GM21367 (cell line): ENCODE results near the gene CRACR2A.

ENCODE experiments used
- ATAC-seq: cut with Tn5 transposase; IDR thresholded peaks from one replicate; pipeline ENCODE4 v1.9.1; 2021; ENCODE audit not compliant: unreplicated experiment

The CRACR2A gene

DNA sequence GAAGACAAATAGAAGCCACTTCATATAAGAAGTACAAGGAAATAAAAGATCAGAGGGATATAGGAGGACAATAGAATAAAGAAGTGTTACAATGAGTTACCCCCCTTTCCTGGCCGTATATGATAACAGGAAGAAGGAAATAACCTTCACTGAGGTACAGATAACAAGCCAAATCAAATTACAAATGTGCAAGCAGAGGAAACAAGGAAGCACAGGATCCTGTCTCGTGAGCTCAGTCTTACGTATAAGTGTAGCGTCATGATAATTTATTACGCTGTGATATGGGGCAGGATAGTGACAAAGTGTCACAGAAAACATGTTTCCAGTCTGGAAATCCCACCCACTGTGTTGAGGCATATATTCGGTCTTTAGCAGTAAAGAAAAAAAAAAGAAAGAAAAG, 26.5 kb downstream of the CRACR2A start:
- ATAC-seq, result no peak

DNA sequence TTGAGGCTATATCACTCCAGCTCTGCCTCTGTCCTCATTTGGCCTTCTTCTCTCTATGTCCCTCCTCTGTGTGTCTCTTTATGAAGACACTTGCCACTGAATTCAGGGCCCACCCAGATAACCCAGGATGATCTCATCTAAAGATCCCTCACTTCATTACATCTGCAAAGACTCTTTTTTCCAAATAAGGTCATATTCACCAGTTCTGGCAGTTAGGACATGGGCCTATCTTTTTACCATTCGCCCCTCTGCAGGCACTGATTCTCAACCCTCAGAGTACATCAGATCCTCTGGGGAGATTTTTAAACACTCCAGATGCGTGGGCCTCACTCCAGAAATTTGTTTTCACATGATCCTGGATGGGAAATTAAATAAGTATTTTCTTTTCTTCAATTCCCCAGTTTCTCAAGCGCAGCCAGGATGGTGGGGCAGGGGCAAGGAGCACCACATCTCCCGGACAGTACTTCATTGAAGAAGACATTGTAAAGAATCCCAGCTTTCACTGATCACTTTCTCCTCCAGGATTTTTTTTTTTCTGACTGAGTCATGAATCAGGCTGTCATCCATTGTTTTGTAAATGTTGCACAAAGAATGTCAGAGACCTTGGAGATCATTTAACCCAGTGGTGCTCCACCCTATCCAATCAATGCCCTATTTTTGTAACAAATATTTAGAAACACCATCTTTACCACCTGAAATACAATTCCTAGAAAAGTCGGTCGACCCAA, 27.4 kb downstream of the CRACR2A start:
- no peak for ATAC-seq

DNA sequence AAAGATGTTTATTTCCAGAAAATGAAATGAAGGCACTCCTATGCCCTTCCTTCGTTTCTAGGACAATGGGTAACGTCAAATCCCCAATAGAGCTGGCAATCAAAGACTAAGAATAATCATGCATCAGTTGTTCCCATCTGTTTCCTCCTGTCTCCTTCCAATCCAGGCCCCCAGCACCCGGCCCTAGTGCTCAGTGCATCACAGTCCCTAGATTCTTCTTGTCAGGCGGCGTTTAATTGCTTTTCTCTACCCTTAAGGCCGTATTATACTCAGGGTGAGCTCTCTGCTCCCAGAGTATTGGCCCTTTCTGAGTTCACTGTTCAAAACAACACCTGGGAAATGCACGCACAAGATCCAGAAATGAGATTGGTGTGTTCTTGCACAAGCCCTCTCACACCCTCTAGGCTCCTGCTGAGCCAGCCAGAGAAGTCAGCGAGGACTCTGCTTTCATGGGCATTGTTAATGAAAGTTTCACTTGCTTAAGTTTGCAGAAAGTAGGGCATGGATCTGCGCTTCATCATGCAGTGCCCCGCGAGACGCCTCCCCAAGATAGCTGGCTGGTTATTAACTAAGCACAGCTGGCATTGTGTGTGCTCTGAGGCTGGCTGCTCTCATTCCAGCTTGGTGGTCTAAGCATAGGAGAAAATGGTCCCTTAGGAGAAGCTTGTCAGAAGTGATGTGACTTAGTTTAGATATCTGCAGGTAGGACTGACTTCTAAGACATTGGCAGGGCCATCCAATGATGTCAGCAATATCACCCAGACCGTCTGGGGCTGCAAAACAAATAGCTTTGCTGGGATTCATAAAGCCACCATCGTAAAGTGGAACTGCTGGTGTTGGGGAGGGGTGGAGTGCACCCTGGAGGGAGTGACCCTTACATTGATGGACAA, 28.7 kb downstream of the CRACR2A start:
- ATAC-seq, result no peak

DNA sequence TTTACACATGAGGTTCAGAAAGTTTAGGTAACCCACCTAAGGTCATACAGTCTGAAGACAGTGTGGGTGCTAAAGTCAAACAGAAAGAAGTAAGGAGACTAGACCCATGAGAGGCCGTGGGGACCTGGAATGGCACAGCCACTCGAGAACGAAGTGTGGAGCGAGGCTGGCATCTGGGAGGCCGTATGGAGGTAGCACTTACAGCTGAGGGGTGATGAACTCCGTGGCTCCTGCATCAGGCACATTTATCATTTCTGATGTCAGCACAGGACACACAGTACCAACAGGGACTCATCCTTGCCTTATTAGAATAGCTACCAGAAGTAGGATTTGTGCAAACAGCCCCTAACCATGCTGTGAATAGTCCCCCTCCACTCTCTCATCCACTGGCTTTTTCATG, 30.5 kb downstream of the CRACR2A start:
- ATAC-seq, result no peak

DNA sequence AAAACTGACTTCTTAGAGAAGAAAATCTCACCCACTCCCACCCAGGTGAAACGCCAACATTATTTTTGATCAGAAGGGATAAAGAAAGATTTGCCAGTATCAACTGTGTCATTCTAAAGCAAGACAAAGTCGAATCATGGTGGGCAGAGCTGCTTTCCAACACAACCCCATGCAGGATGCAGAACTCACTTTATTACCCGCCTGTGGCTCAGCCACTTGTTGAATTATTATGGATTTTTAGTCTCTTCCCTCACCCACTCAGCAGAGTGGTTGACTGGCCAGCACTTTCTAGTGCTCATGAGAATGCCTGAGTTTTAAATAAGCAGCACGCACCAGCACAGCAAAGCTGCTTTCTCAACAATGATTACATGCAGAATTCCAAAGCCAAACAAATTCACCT, 32.1 kb downstream of the CRACR2A start:
- no peak for ATAC-seq

DNA sequence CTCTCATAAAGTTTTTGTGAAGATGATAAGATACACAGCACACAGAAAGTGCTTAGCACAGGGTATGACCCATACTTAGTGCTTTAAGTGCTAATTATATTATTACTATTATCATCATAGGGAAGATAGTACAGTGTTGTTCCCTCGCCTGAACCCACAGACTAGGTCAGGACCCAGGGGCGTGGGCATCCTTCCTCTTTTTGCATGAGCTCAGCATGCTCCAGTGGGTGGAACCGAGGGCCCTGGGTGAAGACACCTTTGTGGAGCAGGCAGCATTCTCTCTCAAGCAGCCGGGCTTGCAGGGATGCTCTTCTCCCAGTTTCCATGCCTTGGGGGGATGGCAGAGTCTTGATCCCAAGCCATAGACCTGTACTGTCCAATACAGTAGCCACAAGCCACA, 34.8 kb downstream of the CRACR2A start:
- ATAC-seq, result no peak

DNA sequence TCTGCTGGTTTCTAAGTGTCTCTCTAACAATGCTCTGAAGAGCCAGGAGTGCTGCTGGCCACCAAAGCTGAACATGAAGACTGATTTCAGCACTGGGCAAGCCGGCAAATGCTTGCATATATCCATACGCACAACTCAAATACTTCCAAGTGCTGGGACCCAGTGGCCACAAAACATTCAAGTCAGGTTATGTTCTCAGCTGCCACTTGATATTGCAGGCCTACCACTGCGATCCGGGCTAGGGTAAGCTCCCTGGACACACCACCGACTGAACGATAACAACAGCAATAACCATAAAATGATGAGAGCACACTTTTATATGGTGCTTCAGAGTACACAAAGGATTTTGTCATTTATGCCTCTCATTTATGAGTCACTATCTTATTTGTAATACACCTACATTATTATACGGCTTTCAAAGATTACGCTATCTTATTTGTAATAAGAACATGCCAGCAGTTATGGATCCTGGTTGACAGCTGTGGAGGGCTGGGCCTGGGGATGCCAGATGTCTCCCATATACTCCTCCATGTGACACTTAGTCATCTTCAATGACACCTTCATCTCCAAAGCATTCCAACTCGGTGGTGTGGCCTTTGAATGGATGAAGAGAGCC, 35.5 kb downstream of the CRACR2A start:
- no peak for ATAC-seq

DNA sequence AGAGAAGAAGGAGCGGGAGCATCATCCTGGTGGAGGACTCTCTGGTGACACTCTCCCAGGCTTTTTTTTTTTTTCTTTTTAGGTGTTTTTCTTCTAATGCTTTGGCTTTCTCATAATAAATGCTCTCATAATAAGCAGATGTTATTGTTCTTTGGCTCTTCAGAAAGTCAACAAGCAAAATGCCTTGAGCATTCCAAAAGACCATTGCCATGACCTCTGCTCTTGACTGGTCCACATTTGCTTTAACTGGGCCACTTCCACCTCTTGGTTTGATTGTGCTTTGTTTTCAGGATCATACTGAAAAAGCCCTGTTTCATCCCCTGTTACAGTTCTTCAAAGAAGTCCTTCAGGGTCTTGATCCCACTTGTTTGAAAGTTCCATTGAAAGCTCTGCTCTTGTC, 36.9 kb downstream of the CRACR2A start:
- no peak for ATAC-seq

DNA sequence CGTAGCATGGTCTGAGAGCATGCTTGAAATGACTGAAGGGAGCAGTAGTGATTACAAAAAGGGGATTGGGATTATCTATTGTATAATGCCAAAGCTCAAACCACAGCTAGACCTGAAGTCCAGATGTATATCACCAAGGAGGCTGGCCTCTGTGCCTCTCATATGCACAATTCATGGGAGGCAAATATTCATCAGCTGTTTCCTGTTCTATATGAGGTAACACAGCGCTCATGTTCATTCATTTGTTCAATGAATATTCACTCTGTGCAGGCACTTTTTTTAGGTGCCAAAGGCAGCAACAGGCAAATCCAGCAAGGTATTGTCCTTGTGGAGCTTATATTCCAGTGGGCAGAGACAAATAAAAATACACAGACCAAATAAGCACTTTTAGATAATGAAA, 39.0 kb downstream of the CRACR2A start:
- no peak for ATAC-seq

DNA sequence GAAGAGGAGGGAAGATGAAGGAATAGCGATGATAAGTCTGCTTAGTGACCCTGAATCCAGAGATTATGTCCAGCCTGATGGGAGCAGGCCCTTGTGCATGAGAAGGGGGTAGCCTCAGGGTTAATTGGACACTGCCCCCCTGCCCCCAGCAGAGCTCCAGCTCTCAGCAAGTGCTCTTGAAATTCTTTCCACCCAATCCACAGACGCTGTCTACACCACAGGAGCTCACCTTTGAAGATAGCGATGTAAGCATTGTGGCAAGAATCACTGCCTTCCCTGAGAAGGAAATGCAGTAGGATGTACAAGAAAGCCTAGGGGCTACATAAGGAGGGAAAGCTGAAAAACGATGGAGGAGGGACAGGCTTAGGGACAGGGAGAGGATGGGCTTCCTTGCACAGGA, 39.4 kb downstream of the CRACR2A start:
- no peak for ATAC-seq

DNA sequence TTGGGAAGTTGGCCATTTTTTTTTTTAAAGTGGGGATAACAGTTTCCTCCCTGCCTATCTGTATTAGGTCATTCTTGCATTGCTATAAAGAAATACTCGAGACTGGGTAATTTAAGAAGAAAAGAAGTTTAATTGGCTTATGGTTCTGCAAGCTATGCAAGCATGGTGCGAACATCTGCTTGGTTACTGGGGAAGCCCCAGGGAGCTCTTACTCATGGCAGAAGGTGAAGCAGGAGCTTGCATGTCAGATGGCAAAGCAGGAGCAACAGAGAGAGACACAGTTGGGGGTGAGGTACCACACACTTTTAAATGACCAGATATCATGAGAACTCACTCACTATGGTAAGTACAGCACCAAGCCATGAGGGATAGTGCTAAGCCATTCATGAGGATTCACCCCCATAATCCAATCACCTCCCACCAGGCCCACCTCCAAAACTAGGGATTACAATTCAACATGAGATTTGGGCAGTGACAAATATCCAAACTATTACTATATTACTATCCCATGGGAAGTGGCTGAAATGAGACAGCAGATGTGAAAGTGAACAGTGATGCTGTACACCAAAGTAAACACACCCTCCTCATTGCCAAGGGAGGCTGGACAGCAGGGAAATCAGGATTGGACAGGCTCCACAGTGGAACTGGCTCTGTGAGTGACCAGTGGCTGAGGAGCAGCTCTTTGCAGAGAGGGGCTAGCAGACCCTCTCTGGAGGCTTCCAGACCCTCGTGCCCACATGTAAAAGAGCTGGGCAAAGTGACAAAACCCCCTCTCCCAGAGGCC, 40.5 kb downstream of the CRACR2A start:
- ATAC-seq, result no peak

DNA sequence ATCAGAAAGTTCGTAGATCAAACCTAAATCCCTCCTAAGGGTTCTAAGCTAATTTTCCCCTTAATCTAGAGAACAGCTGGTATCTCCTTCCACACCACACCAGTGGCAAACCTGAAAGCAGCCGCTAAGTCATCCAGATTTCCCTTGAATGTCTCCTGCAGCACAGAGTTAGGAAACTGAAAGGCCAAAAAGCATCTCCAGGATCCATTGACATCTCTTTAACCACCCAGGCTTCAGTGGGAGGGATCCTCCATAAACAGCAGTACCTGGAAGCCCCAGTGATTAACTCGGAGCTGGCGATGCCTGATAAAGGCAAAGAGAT, 47.6 kb downstream of the CRACR2A start:
- ATAC-seq, result no peak

DNA sequence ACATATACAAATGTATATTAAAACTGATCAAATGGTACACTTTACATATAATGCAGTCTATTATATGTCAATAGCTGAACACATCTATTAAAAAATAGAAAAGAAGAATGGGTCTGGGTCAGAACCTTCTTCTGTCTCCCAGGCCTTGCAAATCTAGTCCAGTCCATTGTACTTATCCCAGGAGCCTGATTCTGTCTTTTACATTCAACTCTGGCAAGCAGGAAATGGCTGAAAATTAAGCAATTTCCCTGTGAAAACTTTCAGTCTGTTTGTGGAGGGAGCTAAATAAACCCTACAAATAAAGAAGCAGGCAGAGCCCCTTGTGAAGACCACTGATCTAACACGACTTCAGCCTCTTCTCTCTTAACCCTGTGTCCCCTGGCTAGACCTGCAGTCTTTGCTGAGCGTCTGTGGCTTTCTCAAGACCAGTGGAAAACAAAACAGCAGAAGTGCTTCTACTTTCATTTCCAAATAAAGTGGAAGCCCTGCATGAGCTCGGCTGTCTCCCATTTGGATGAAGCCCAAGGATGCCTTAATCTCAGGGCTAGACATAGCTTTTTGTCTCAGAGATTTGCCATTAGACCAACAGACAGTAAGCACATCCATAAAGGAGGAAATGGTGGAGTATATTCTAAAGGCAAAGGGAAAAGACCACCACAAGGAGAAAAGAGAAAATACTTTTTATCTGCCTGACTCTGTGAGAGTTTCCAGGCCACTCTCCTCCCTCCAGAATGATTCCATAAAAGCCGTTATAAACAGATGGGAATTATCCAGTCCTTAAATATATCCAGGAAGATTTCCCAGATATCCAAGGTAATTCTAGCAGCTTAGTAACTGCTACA, 48.2 kb downstream of the CRACR2A start:
- no peak for ATAC-seq

DNA sequence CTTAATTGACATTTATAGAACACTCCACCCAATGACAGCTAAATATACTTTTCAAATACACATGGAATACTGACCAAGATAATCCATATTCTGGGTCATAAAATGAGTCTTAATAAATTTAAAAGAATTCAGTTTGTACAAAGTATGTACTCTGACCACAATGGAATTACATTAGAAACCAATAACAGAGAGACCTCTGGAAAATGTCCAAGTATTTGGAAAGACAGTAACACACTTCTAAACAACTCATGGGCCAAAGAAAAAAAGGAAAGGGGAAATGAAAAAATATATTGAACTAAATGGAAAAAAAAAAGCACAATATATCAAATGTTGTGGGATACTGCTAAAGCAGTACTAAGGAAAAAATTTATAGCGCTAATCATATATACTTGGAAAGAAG, 52.0 kb downstream of the CRACR2A start:
- ATAC-seq, result no peak

DNA sequence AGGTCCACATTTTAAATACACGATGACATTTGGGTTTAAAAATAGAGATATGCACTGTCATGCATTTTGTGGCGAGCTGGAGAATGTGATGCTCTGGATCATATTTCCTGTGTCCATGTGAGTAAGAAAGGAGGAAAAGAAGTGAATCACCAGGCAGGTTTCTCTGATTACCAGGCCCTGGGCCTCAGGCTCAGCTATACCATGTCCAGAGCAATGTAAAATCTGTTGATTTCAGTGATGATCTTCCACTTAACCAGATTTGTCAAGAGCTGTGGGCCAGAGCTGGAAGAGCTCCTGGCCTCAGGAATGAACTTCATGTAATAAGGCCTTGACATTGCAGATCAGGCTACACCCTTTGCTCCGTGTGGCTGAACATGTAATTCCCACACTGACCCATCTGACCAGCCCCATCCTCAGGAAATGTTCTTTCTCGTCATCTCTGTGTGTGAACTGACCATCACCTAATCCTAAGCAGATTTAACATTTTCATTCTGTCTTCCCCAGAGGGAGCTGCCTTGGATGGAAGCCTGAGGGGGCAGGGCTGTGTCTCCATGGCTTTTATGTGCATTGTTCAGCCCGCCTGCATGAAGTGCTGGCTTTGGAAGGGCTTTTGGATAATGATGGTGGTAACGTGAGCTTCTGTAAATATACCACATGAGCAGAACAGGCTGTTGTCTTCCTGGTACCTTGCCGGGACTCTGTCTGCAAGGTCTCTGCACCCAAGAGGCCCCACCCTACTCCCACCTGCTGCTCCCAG, 54.5 kb downstream of the CRACR2A start:
- no peak for ATAC-seq

DNA sequence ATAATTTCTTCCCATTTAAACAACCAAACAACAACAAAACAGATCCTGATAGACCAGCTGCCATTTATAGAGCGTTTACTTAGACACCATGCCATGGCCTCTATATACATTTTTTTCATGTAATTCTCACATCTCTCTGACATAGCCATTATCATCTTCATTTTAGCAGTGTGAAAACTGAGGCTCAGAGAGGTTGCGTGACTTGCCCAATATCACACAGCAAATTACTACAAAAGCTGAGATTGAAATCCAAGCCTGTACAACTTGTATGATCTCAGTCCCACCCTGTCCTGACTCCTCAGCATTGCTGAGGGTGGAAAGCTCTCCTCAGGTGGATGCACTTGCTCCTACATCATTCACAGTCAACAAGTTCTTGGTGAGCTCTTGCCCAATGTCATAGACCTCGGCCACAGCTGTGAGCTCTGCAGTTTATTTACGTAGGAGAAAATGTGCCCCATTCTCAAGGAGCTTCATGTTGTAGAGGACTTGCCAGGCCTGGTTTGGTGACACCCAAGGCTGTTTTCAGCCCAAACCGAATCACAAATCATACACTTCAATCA, 55.5 kb downstream of the CRACR2A start:
- ATAC-seq, result no peak

DNA sequence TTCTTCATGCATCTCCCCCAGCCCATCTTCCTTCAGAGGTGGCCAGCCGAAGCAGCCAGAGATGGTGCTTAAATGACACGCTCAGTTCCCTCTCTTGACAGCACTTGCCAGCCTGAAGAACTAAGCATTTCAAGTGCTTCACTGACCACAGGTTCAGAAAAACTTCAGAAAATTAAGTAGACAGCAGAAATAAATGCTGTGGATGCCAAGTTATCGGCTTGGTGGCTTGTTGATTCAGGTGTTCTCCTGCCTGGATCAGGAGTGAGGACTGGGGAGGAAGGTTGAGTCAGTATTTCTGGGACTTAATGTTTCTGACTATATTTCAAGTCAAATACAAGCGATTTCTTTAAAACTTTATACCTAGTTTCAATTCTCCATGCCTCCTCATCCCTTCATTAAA, 58.2 kb downstream of the CRACR2A start:
- no peak for ATAC-seq

DNA sequence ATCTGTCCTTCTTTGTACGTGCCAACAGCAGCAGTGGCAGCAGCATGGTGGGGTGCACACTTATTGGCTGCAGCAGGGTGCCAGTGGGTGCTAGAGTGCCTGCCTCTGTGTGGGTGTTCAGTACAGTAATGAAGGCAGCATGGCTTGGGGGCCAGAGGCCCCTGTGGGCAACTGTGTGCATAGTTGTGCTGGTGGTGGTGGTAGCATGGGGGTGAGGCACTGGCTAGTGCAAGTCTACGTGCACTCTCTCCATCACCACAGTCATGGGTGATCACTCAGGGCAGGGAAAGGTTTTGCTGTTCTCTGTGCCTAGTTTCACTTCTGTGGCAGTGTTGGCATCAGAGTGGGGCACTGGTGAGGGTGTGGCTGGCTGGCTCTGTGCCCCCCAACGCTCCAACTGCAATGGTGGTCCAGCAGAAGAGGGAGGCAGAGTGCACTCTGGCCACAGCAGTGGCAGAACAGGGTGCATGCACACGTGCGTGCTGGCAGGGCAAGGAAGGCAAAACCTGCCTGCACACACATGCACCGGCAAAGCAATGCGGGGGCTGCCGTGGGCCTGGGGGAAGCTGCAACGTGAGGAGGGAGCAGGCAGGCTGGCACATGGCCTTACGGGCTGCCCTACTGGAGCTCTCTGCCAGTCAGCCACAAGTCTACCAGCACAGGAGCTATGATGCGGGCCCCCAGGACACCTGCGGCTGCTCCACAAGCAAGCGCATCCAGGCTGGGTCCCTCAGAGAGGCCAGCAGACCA, 60.1 kb downstream of the CRACR2A start:
- ATAC-seq, result no peak

DNA sequence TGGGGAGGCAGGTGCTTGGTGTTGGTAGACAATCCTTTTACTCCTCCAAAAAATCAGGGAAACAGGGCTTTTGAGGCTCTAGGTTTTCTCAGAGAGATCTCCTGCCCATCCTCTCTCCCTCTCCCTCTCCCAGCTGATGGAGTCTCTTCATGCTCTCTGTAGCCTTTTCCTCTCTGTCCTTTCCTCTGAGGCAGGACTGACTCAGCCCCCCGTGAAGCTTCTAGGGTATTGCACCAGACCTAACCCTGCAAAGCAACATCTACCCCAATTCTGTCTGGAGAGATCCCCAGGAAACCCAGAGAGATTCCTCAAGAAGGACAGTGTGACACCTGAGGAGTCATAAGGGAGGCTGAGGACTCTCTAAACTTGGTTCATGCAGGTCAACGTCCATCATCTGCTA, 66.4 kb downstream of the CRACR2A start:
- no peak for ATAC-seq
